HCT116 (cell line): ENCODE data around the gene GABARAP. TPM values are rescaled to one million over a fixed set of nuclear protein-coding genes. Genes with fewer than 3 reads are reported as not detected.

Experiments
- ATAC-seq: fragments of 200-7000 bp; cut with Tn5 transposase; 2 replicates; pipeline ENCODE4 v1.9.1; 2020; ENCODE audit warnings: mild to moderate bottlenecking, moderate library complexity
- BruUV-seq: library from RNA; stranded (reverse); fragments of 400-500 nt; replicated peaks from 2 replicates; lab custom pipeline; 2021; lab: Mats Ljungman, UMichigan
- CTCF ChIA-PET: fragments of 300-600 bp; sonication (Branson Sonifier 250); formaldehyde crosslinking; loops from one replicate; lab custom pipeline; 2021; ENCODE audit warnings: antibody characterized with exemption; lab: Charles Lee
- POLR2A ChIA-PET: fragments of 300-600, 350-600 bp; sonication (Branson Sonifier 250); formaldehyde crosslinking; loops from one replicate; lab custom pipeline; 2021; ENCODE audit warnings: antibody characterized with exemption; lab: Charles Lee
- RAD21 ChIA-PET, 2 experiments: fragments of 300-600 bp; sonication (Branson Sonifier 250); formaldehyde crosslinking; loops; one replicate each; lab custom pipeline; 2023; ENCODE audit warnings: low total read pairs in 2 of 2; ENCODE audit not compliant: uncharacterized antibody in 2 of 2, unreplicated experiment in 2 of 2, low non-redundant PET in 1 of 2; lab: Charles Lee
- DNase-seq: peaks from one replicate; pipeline ENCODE4 v3.0.0-alpha.2; 2010; ENCODE audit warnings: low read depth, low spot score
- H2AFZ ChIP-seq: fragments of 200-600 bp; shearing (Covaris generic), sonication (generic); 2 replicates; pipeline ENCODE4 v1.6.1; 2017; ENCODE audit warnings: low read depth, mixed run types, mixed read lengths, antibody characterized with exemption, low read length; ENCODE audit not compliant: poor library complexity, severe bottlenecking
- H3K27ac ChIP-seq: 2 replicates; pipeline ENCODE4 v1.5.1; 2012; ENCODE audit warnings: low read depth, low read length
- H3K27me3 ChIP-seq: fragments of 200-600 bp; sonication (generic); 2 replicates; pipeline ENCODE4 v1.6.1; 2016; ENCODE audit warnings: mixed run types, low read length, mixed read lengths; ENCODE audit not compliant: insufficient read depth
- H3K36me3 ChIP-seq, 2 experiments: fragments of 200-500 bp in 1 of 2; fragments of 200-600 bp in 1 of 2; sonication (Bioruptor generic) in 1 of 2; sonication (generic) in 1 of 2; 2 replicates each; pipeline versions ENCODE4 v1.5.1 to v1.6.1; 2014 to 2016; ENCODE audit warnings: low read length in 2 of 2, inconsistent platforms in 1 of 2, mixed read lengths in 1 of 2, mixed run types in 1 of 2; ENCODE audit not compliant: insufficient read depth in 2 of 2, control insufficient read depth in 1 of 2
- H3K4me1 ChIP-seq, 2 experiments: fragments of 200-600 bp in 1 of 2; sonication (generic) in 1 of 2; 2 replicates each; pipeline versions ENCODE4 v1.5.1 to v1.6.1; 2012 to 2017; ENCODE audit warnings: low read length in 2 of 2, inconsistent platforms in 1 of 2, mild to moderate bottlenecking in 1 of 2, mixed read lengths in 1 of 2, mixed run types in 1 of 2, moderate library complexity in 1 of 2; ENCODE audit not compliant: insufficient read depth in 2 of 2, control insufficient read depth in 1 of 2
- H3K4me2 ChIP-seq: fragments of 200-600 bp; sonication (generic); 2 replicates; pipeline ENCODE4 v1.6.1; 2017; ENCODE audit warnings: mixed run types, low read length, mixed read lengths
- H3K4me3 ChIP-seq, 2 experiments: fragments of 200-600 bp in 1 of 2; sonication (generic) in 1 of 2; replicated peaks in 1 of 2; 2 replicates each; pipeline ENCODE4 v1.5.1; 2011 to 2016; ENCODE audit warnings: low read length in 2 of 2, control low read depth in 1 of 2, low read depth in 1 of 2, mild to moderate bottlenecking in 1 of 2, mixed read lengths in 1 of 2, mixed run types in 1 of 2
- H3K79me2 ChIP-seq: fragments of 200-600 bp; sonication (generic); 2 replicates; pipeline ENCODE4 v1.6.1; 2017; ENCODE audit warnings: mild to moderate bottlenecking, mixed run types, low read length, moderate library complexity, mixed read lengths; ENCODE audit not compliant: insufficient read depth
- H3K9ac ChIP-seq: fragments of 200-600 bp; sonication (generic); 2 replicates; pipeline ENCODE4 v1.6.1; 2016; ENCODE audit warnings: low read length, mixed read lengths
- H3K9me2 ChIP-seq: fragments of 200-600 bp; sonication (generic), shearing (Covaris generic); 2 replicates; pipeline ENCODE4 v1.6.1; 2017; ENCODE audit warnings: mixed run types, mild to moderate bottlenecking, moderate library complexity; ENCODE audit not compliant: insufficient read depth
- H3K9me3 ChIP-seq, 2 experiments: fragments of 200-500 bp in 1 of 2; fragments of 200-600 bp in 1 of 2; sonication (Bioruptor generic) in 1 of 2; sonication (generic) in 1 of 2; 2 replicates each; pipeline ENCODE4 v1.6.1; 2014 to 2017; ENCODE audit warnings: low read length in 2 of 2, mixed read lengths in 2 of 2, inconsistent platforms in 1 of 2, low read depth in 1 of 2, mild to moderate bottlenecking in 1 of 2, mixed run types in 1 of 2, moderate library complexity in 1 of 2; ENCODE audit not compliant: control insufficient read depth in 1 of 2, insufficient read depth in 1 of 2
- H4K20me1 ChIP-seq: fragments of 200-600 bp; sonication (generic), shearing (Covaris generic); 2 replicates; pipeline ENCODE4 v1.6.1; 2017; ENCODE audit warnings: mixed run types, mild to moderate bottlenecking, moderate library complexity; ENCODE audit not compliant: insufficient read depth
- ATF3 ChIP-seq: IDR thresholded peaks from 2 replicates; pipeline ENCODE4 v1.6.1; 2012
- CEBPB ChIP-seq: IDR thresholded peaks from 2 replicates; pipeline ENCODE4 v1.6.1; 2012; ENCODE audit warnings: low read depth
- CTCF ChIP-seq, 3 experiments: fragments of 200-600 bp in 1 of 3; sonication (generic) in 1 of 3; IDR thresholded peaks in 2 of 3; conservative IDR thresholded peaks in 1 of 3; 2 replicates each; pipeline ENCODE4 v1.5.1; 2012 to 2017; ENCODE audit warnings: low read depth in 2 of 3, low read length in 2 of 3, antibody characterized with exemption in 1 of 3, borderline replicate concordance in 1 of 3, control low read depth in 1 of 3, mild to moderate bottlenecking in 1 of 3, mixed read lengths in 1 of 3, mixed run types in 1 of 3, moderate library complexity in 1 of 3; ENCODE audit not compliant: insufficient read depth in 1 of 3
- EGR1 ChIP-seq: IDR thresholded peaks from 2 replicates; pipeline ENCODE4 v1.6.1; 2012; ENCODE audit warnings: low read depth
- ELF1 ChIP-seq: IDR thresholded peaks from 2 replicates; pipeline ENCODE4 v1.6.1; 2012; ENCODE audit warnings: low read depth, borderline replicate concordance
- EZH2 ChIP-seq: fragments of 200-600 bp; sonication (generic); IDR thresholded peaks from 2 replicates; pipeline ENCODE4 v1.6.1; 2017; ENCODE audit warnings: antibody characterized with exemption, mixed run types
- EZH2phosphoT487 ChIP-seq: fragments of 200-600 bp; IDR thresholded peaks from 2 replicates; pipeline ENCODE4 v1.6.1; 2018; ENCODE audit warnings: antibody characterized with exemption, borderline replicate concordance
- FOSL1 ChIP-seq: IDR thresholded peaks from 2 replicates; pipeline ENCODE4 v1.6.1; 2012; ENCODE audit warnings: low read depth
- MAX ChIP-seq: IDR thresholded peaks from 2 replicates; pipeline ENCODE4 v1.6.1; 2012
- POLR2AphosphoS5 ChIP-seq: IDR thresholded peaks from 2 replicates; pipeline ENCODE4 v1.6.1; 2011; ENCODE audit warnings: mild to moderate bottlenecking, low read depth, low read length, moderate library complexity
- RAD21 ChIP-seq: IDR thresholded peaks from 2 replicates; pipeline ENCODE4 v1.6.1; 2012; ENCODE audit warnings: low read depth, mild to moderate bottlenecking
- REST ChIP-seq: IDR thresholded peaks from 2 replicates; pipeline ENCODE4 v1.6.1; 2012; ENCODE audit warnings: low read depth
- SIN3A ChIP-seq: IDR thresholded peaks from 2 replicates; pipeline ENCODE4 v1.6.1; 2012; ENCODE audit warnings: low read depth
- SRF ChIP-seq: IDR thresholded peaks from 2 replicates; pipeline ENCODE4 v1.6.1; 2012; ENCODE audit warnings: low read depth
- YY1 ChIP-seq: IDR thresholded peaks from 2 replicates; pipeline ENCODE4 v1.6.1; 2011; ENCODE audit warnings: low read length, low read depth, moderate library complexity, mild to moderate bottlenecking; ENCODE audit not compliant: insufficient replicate concordance; ENCODE audit errors: extremely low read depth
- ZFX ChIP-seq: fragments of 450-650 bp; IDR thresholded peaks from 2 replicates; pipeline ENCODE4 v1.6.1; 2017
- intact Hi-C: fragments of 100-400 bp; cut with micrococcal nuclease; formaldehyde crosslinking; loops from 2 replicates; pipeline ENCODE4 v1.10.0; 2022
- total RNA-seq: library from RNA; stranded (reverse); gene quantifications from one replicate; pipeline ENCODE4 v1.2.1, GENCODE V29; 2021; ENCODE audit not compliant: unreplicated experiment

Gene GABARAP
- total RNA-seq, 1 experiment from 2014 or later = 287 TPM

- ATAC-seq = no peak
- POLR2A ChIA-PET = interaction anchor here (0.5 to 1.3 kb wide), 3 partner anchors 23 to 67 kb away, joined by 3 to 4 read pairs (median 3); partner anchors contain the start of gene GABARAP
- Histone ChIP-seq H3K79me2 (peaks cover 4% of the 10 kb centered on the region; the same call in 1 of the 2 replicates), H3K27ac (peak overlapping the region; percentile 43), H3K9ac (no peak overlapping the region; the same call in 1 of the 2 replicates), H2AFZ (no peak overlapping the region)
- no peak for DNase-seq
- no peak for TF ChIP-seq ELF1
- TF ChIP-seq REST = no peak
- TF ChIP-seq ZFX = no peak
- TF ChIP-seq CTCF (IDR thresholded peaks at IDR 0.05 in 2 of 3, conservative IDR thresholded peaks at IDR 0.05 in 1 of 3; ENCODE audit: borderline replicate concordance in 1 of 3, insufficient read depth in 1 of 3, low read depth in 2 of 3, low read length in 2 of 3) = no peak
- no peak for TF ChIP-seq POLR2AphosphoS5
- no peak for TF ChIP-seq FOSL1
- no peak for TF ChIP-seq EZH2phosphoT487
- TF ChIP-seq RAD21 = no peak
- TF ChIP-seq MAX = no peak
- TF ChIP-seq YY1 = no peak
- no peak for TF ChIP-seq EGR1
- TF ChIP-seq SRF = no peak
- no peak for TF ChIP-seq EZH2
- no peak for TF ChIP-seq CEBPB
- TF ChIP-seq ATF3 = no peak
- TF ChIP-seq SIN3A = no peak
- TF ChIP-seq, all 23 proteins: peak for 0
- H3K9me2 ChIP-seq = no peaks in the 10 kb centered on the region
- intact Hi-C loops = no loop called here
- RAD21 ChIA-PET = no interaction called here
- peak overlapping the region in 1 of 2 experiments; percentile 50; a peak in 2 of 4 replicates for H3K4me3 ChIP-seq
- no peaks in the 10 kb centered on the region for H4K20me1 ChIP-seq
- H3K9me3 ChIP-seq = no peaks in the 10 kb centered on the region
- peaks cover 11 to 57% of the 10 kb centered on the region in 2 experiments; a peak in 3 of 4 replicates for H3K4me1 ChIP-seq
- peak overlapping the region; percentile 68 for H3K4me2 ChIP-seq
- H3K36me3 ChIP-seq = no peaks in the 10 kb centered on the region
- H3K27me3 ChIP-seq = no peaks in the 10 kb centered on the region
- BruUV-seq = no TSS peak
- CTCF ChIA-PET = interaction anchor here (1.2 to 2.7 kb wide), 2 partner anchors 169 to 180 kb away, joined by 3 to 19 read pairs; partner anchors contain the start of gene SLC16A13
Measured at GRCh38 chr17:7215136-7215638, 27.1 kb downstream of the GABARAP start.
